HG03103 (cell line): Measurements from ENCODE around the gene DDX41.
"Not testable (repeated sequence)": the region's sequence is repeated elsewhere in the genome, so short reads cannot be mapped to it uniquely, and the experiment has no call there.

ENCODE experiments used
- ATAC-seq: cut with Tn5 transposase; IDR thresholded peaks from one replicate; pipeline ENCODE4 v1.9.1; 2021; ENCODE audit warnings: low read depth; ENCODE audit not compliant: unreplicated experiment

DDX41 gene

GRCh38 chr5:177538876-177539275 is 22.1 kb upstream of the DDX41 start:
- ATAC-seq: no peak

DNA sequence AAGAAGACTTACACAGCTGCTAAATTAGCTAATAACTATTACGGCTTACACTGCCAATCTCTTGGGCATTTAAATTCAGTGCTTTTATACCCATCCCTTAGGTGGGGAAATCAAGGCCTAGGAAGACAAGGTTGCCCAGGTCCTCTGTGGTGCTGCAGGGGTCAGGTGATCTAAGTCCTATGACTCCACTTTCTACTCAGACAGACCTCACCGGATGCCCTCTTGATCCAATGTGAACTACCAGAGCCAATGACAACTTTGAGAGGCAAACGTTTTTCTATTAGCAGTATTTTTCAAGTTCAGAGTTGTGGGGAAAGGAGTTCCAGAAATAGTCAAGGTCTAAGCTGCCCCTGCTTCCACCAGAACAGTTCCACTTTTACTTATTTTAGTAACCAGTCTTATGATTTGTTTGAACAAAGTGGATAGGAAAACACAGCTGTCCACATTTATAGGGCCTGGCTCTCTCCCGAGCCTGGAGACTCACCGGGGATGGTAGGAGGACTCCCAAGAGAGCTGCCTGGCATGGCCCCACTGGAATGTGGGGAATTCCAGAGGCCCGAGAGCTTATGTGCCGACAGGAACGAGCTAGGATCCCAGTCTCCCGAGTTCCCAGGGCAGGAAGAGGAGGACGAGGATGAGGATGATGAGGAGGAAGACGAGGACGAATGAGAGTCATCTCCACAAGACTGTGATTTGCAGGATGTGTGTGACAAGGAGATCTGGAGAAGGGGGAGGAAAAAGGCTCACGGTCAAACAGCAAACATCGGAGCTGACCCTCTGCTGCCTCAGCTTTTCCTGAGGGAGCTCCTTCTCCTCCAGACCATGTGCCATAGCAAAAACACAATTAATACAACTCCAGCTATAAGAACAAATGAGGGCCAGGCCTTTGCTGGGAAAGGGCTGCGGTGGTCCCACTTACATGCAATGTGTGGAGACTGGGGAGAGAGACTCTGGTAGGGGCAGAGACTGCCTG is 20.9 kb upstream of the DDX41 start:
- ATAC-seq: no peak

GRCh38 chr5:177536386-177536785 is 19.6 kb upstream of the DDX41 start:
- no peak for ATAC-seq

GRCh38 chr5:177535125-177535524 is 18.4 kb upstream of the DDX41 start:
- no peak for ATAC-seq

GRCh38 chr5:177534433-177534832 is 17.7 kb upstream of the DDX41 start:
- not testable (repeated sequence) for ATAC-seq

DNA sequence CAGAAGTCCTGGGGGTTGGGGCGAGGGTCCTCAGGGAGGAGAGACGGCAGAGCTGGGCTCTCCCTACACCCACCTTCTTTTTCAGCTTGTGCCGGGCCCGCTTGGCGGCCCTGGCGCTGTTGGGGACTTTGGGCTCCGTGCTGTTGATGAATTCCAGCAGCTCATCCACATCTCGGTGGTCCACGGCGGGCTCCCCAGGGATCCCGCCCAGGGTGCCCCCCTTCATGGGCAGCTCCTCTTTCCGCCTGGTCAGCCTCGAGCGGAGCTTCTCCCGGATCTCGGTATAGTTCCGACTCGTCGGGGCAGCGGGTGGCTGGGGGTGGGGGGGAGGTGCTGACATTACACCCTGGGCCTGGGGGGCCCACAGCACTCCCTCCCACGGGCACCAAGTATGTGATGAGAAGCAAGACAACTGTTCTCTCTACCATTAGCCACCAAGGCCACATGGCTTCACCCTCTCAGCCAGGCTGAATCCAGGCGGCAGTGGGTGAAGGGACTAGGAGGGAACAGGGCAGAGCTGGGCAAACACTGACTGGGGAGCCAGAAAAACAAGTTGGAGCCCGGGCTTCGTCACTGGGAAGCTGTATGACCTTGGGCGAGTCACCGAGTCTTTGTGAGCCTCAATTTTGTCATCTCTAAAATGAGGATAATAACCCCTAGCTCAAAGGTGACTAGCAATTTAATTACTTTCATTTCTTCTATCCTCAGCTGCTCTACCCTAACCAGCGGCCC is 14.6 kb upstream of the DDX41 start:
- no peak for ATAC-seq

DNA sequence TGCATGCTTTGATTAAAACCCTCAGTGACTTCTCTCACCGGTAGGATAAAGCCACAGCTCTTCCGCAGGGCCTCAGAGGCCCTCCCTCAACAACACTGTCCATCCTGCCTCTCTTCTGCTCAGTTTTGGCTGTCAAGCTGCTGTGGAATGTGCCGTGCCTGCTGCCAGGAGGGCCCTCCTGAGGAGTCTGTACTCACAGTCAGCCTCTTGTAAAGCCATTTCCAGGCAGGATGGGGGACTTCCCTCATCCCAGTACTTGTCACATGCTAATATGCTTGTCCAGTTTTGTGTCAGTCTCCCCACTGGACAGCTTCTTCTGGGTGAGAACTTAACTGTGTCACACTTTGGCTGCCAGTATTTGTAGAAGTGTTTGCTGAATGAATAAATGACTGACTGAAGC is 13.9 kb upstream of the DDX41 start:
- no peak for ATAC-seq

GRCh38 chr5:177529247-177530203 is 12.8 kb upstream of the DDX41 start:
- no peak for ATAC-seq

GRCh38 chr5:177528631-177529030 is 11.9 kb upstream of the DDX41 start:
- no peak for ATAC-seq

DNA sequence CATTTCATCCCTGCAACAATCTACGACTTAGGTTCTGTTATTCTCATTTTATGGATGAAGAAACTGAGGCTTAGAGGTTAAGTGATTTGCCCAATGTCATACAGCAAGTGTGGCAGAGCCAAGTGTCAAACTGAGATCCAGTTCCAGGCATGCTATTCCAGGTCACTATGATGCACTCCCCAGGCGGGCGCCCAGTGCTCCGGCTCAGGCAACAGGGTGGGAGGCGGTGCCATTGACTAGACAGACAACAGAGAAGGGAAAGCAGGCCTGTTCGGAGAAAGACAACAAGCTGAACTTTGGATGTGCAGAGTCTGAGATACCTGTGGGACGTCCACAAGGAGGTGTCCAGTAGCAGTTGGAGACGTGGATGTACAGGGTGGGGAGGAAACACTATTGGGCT is 10.8 kb upstream of the DDX41 start:
- no peak for ATAC-seq

GRCh38 chr5:177526791-177527190 is 10.0 kb upstream of the DDX41 start:
- ATAC-seq: no peak

DNA sequence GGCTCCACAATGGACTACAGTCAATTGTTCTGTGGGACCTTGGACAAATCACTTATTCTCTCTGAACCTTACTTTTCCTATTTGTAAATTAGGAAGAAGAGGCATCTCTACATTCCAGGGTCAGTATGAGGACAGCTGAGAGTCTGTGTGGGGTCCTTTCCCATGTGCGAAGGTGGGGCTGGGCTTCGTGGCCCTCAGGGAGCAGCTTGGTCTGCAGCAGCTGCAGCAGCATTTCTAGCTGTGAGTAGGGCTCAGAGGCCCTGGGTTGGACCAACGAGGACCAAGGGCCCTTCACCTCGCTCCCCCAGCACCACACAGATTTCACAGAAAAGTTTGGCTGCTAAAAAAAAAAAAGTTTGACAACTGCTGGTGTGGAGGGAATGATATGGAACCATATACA is 9.4 kb upstream of the DDX41 start:
- no peak for ATAC-seq

GRCh38 chr5:177524941-177525655 is 8.3 kb upstream of the DDX41 start:
- no peak for ATAC-seq

DNA sequence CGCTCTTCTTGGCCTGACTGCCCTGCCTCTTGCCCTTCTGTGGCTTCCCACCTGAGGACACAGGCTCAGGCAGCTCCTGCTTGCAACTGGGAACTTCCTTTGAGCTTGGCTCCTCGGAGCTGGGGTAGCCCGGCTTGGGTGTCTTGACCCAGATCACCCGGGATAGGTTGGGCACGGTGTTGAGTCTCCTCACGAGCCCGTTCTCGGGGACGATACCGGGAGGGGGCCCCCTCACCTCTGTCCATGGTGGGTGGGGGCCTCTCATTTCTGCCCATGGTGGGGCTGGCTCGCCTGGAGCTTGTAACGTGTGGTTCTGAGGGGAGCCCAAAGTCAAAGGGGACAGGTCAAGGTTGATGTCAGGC is 7.8 kb upstream of the DDX41 start:
- ATAC-seq: no peak

DNA sequence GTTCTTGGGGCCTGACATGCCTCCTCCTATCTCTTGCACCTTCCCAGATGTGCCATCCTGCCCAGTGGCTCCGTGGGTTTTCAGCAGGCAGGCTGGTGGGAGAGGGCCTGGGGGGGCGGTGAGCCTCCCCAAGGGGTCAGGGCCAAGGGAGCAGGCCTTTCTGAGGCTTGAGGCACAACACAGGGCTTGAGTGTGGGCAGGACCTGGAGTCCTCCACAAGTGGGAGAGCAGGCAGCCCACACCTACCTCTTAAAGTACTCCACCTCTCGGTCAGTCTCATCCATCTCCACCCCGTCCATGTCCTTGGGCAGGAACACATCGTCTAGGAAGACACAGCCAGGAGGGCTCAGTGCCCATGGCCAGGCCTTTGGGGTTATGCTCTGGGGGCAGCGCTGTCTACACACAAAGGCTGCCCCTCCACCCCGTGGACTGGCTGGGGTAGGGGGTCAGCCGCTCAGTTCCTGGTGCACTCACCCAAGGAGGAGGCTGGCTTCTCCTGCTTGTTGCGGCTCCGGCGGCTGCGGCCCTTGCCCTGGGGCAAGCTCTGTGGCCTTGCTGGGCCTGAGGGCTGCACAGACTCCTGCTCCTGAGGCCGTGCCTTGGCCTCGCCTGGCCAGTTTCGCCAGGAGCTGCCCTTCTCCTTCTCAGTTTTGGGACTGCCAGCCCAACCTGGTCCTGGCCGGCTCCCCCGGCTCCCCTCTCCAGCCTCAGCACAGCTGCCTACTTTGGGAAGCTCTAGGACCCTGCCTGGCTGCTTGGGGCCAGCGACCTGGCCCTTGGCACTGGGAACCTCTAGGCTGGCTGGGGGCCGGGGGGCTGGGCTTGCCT is 7.2 kb upstream of the DDX41 start:
- ATAC-seq: no peak

DNA sequence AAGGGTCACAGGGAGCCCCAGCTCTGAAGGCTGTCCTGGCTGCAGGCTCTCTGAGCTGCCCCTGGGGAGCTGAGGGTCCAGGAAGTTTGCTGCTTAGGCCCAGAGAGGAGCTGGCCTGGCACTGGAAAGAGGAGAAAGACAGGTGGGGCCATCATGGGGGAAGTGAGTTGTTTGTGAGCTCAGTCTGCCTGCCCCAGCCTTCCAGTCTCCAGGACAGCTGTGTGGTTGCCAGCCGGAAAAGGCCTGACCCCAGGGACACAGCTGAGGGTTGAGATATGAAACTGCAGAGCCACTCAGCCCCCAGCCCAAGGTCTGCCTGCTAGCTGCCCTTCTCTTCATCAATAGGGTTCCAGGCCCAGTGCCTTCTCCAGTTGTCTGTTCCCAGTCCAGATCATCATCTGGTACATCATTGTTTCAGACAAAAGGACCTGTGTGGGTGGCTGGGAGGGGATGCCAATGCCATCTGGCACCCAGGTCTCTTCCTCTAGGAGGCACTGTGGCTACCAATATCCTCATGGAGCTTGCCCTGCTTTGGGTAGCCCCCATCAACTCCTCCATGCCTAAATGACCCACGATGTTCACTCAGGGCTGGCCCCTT is 4.3 kb upstream of the DDX41 start:
- no peak for ATAC-seq

GRCh38 chr5:177520271-177520670 is 3.5 kb upstream of the DDX41 start:
- no peak for ATAC-seq

DNA sequence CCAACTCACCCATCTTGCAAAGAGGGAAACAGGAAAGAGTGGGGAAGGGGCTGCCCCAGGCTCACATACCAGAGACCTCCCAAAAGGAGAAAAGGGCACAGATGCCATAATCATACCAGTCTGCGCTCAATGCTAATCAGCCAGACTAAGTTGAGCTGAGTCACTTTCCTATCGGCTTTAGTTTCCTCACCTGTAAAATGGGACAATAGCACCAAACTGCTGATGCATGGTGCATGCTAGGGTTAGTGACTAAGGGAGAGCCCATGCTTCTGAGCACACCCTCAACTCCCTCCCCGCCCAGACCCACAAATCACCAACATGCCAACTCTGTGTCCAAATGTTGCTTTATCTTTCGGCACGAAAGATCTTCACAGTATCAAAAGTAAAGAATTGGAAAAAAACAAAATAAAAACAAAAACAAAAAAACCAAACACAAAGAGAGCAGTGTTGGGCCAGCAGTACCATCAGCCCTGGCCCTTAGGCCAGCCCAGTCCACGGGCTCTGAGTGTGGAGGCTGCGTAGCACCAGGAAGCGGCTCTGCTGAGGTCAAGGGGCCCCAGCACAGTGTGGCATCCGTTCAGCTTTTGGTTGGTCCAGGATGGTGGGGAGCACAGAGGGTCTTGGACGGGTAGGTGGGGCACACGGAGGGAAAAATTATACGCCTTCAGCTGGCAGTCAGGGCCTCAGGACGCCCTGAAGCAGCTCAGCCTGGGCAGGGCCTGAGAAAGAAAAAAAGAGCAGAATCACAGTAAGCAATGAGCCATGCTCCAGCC is 2.9 kb upstream of the DDX41 start:
- no peak for ATAC-seq
